Liver (tissue), 9 donors: ENCODE data around the gene DRG2. TPM values are rescaled to one million over a fixed set of nuclear protein-coding genes. Genes with fewer than 3 reads are reported as not detected.

Experiments used
- DNase-seq: peaks from one replicate; pipeline ENCODE4 v3.0.0-alpha.2; 2017; ENCODE audit warnings: low spot score
- H3K27ac ChIP-seq, 2 donors: one replicate each; pipeline ENCODE4 v1.7.0; 2013; ENCODE audit warnings: inconsistent platforms in 2 of 2, low read length in 2 of 2, control low read depth in 1 of 2, low read depth in 1 of 2, mild to moderate bottlenecking in 1 of 2
- H3K27me3 ChIP-seq, 4 donors: one replicate each; pipeline versions ENCODE4 v1.6.1 to v1.7.0; 2013; ENCODE audit warnings: low read length in 3 of 4, inconsistent platforms in 1 of 4, mild to moderate bottlenecking in 1 of 4, moderate library complexity in 1 of 4; ENCODE audit not compliant: control insufficient read depth in 4 of 4, insufficient read depth in 4 of 4
- H3K36me3 ChIP-seq, 4 donors: one replicate each; pipeline versions ENCODE4 v1.6.1 to v1.7.0; 2013; ENCODE audit warnings: low read length in 3 of 4, mild to moderate bottlenecking in 3 of 4, low read depth in 1 of 4, moderate library complexity in 1 of 4; ENCODE audit not compliant: control insufficient read depth in 4 of 4, insufficient read depth in 3 of 4
- H3K4me1 ChIP-seq, 4 donors: one replicate each; pipeline versions ENCODE4 v1.6.1 to v1.7.0; 2013; ENCODE audit warnings: low read length in 3 of 4, mild to moderate bottlenecking in 3 of 4, moderate library complexity in 1 of 4; ENCODE audit not compliant: control insufficient read depth in 4 of 4, insufficient read depth in 4 of 4
- H3K4me3 ChIP-seq, 3 donors: one replicate each; pipeline versions ENCODE4 v1.6.1 to v1.7.0; 2013; ENCODE audit warnings: low read length in 3 of 3, control low read depth in 1 of 3, low read depth in 1 of 3, mild to moderate bottlenecking in 1 of 3
- H3K9ac ChIP-seq, 2 donors: one replicate each; pipeline ENCODE4 v1.7.0; 2013; ENCODE audit warnings: low read length in 2 of 2, mild to moderate bottlenecking in 2 of 2, moderate library complexity in 2 of 2, control low read depth in 1 of 2, low read depth in 1 of 2
- H3K9me3 ChIP-seq, 4 donors: one replicate each; pipeline versions ENCODE4 v1.6.1 to v1.7.0; 2013; ENCODE audit warnings: low read length in 3 of 4; ENCODE audit not compliant: control insufficient read depth in 4 of 4
- EGR1 ChIP-seq, 2 donors: IDR thresholded peaks; 2 replicates each; pipeline ENCODE4 v1.6.1; 2016 to 2018; ENCODE audit warnings: antibody characterized with exemption in 2 of 2, low read depth in 2 of 2
- FOXA1 ChIP-seq: IDR thresholded peaks from 2 replicates; pipeline ENCODE4 v1.6.1; 2016; ENCODE audit warnings: antibody characterized with exemption
- FOXA2 ChIP-seq: IDR thresholded peaks from 2 replicates; pipeline ENCODE4 v1.6.1; 2016; ENCODE audit warnings: antibody characterized with exemption
- GABPA ChIP-seq, 2 donors: IDR thresholded peaks in 1 of 2; conservative IDR thresholded peaks in 1 of 2; 2 replicates each; pipeline ENCODE4 v1.6.1; 2016; ENCODE audit warnings: antibody characterized with exemption in 2 of 2, mild to moderate bottlenecking in 1 of 2, moderate library complexity in 1 of 2
- HNF4A ChIP-seq, 2 donors: conservative IDR thresholded peaks; 2 replicates each; pipeline ENCODE4 v1.6.1; 2016; ENCODE audit warnings: antibody characterized with exemption in 2 of 2, mild to moderate bottlenecking in 2 of 2
- HNF4G ChIP-seq: IDR thresholded peaks from 2 replicates; pipeline ENCODE4 v1.6.1; 2016; ENCODE audit warnings: antibody characterized with exemption
- JUND ChIP-seq, 2 donors: IDR thresholded peaks; 2 replicates each; pipeline ENCODE4 v1.6.1; 2016; ENCODE audit warnings: antibody characterized with exemption in 2 of 2
- NR2F2 ChIP-seq: IDR thresholded peaks from 2 replicates; pipeline ENCODE4 v1.6.1; 2016; ENCODE audit warnings: antibody characterized with exemption
- RAD21 ChIP-seq, 2 donors: IDR thresholded peaks; 2 replicates each; pipeline ENCODE4 v1.6.1; 2016; ENCODE audit warnings: antibody characterized with exemption in 2 of 2, mild to moderate bottlenecking in 2 of 2
- RXRA ChIP-seq, 2 donors: IDR thresholded peaks; 2 replicates each; pipeline ENCODE4 v1.6.1; 2017 to 2018; ENCODE audit warnings: antibody characterized with exemption in 2 of 2, mild to moderate bottlenecking in 1 of 2
- TAF1 ChIP-seq: conservative IDR thresholded peaks from 2 replicates; pipeline ENCODE4 v1.6.1; 2016; ENCODE audit warnings: antibody characterized with exemption, mild to moderate bottlenecking
- YY1 ChIP-seq: IDR thresholded peaks from 2 replicates; pipeline ENCODE4 v1.6.1; 2016; ENCODE audit warnings: antibody characterized with exemption, mild to moderate bottlenecking
- WGBS: extraction: QIAGEN DNeasy Blood & Tissue Kit; methylation state at CpG from one replicate; pipeline ENCODE4 v1.1.7; 2013; 5-methylcytosine and 5-hydroxymethylcytosine counted together
- polyA plus RNA-seq, 2 donors: library from polyadenylated mRNA; stranded (reverse) in 1 of 2; unstranded in 1 of 2; fragments of 200-250 nt in 1 of 2; fragments of >200 nt in 1 of 2; fragmentation: Nextera tagmentation in 1 of 2; extraction: Ambion mirVana in 1 of 2; gene quantifications; one replicate each; pipeline versions ENCODE4 v1.2.1 to v1.2.3, GENCODE V29; 2013 to 2015
- total RNA-seq, 2 donors: library from RNA; depleted of rRNA; stranded (reverse); fragments of >200 nt; gene quantifications; one replicate each; pipeline ENCODE4 v1.2.3, GENCODE V29; 2014
- TF ChIP-seq, protein P1 (sequence below): IDR thresholded peaks from 2 replicates; pipeline ENCODE4 v1.6.1; 2016; ENCODE audit warnings: antibody characterized with exemption, mild to moderate bottlenecking
- TF ChIP-seq, protein P2 (sequence below): IDR thresholded peaks from 2 replicates; pipeline ENCODE4 v1.6.1; 2016; ENCODE audit warnings: antibody characterized with exemption
- TF ChIP-seq, protein P3 (sequence below): IDR thresholded peaks from 2 replicates; pipeline ENCODE4 v1.6.1; 2016; ENCODE audit warnings: antibody characterized with exemption
- TF ChIP-seq, protein P4 (sequence below): IDR thresholded peaks from 2 replicates; pipeline ENCODE4 v1.6.1; 2016; ENCODE audit warnings: antibody characterized with exemption
- donor health status: healthy.
- donor health status: healthy.
- donor health status: healthy.
- donor health status: healthy.
- donor health status: healthy.

The DRG2 gene
- total and polyA plus RNA-seq, 4 donors = 10.9 to 24.9 (median 18.6) TPM

DNA sequence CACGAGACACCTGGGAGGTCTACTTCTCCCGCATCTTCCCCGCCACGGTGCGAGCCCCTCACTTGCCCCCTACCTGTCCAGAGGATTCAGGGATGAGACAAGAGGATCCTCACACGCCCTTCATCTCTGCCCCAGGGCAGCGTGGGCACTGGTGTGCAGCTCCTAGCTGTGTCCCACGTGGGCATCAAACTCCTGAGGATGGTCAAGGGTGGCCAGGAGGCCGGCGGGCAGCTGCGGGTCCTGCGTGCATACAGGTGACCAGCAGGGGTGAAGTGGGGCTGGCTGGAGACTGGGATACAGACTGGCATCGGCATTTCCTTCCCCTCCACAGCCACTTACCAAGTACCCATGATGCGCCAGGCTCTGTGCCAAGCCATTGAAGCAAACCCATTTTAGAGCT is 67.4 kb downstream of the DRG2 start:
- no peak overlapping the region for H3K4me3 ChIP-seq
- no peaks in the 10 kb centered on the region for H3K36me3 ChIP-seq
- H3K27ac ChIP-seq = no peak overlapping the region
- peaks cover 2 to 9% (median 3%) of the 10 kb centered on the region in 4 donors for H3K4me1 ChIP-seq
- no peak overlapping the region for H3K9ac ChIP-seq
- no peaks in the 10 kb centered on the region for H3K9me3 ChIP-seq
- no peak for TF ChIP-seq RAD21 (IDR thresholded peaks at IDR 0.05)
- no peak for TF ChIP-seq RXRA (IDR thresholded peaks at IDR 0.05)
- TF ChIP-seq HNF4A (conservative IDR thresholded peaks at IDR 0.05) = no peak
- TF ChIP-seq, protein P1, sequence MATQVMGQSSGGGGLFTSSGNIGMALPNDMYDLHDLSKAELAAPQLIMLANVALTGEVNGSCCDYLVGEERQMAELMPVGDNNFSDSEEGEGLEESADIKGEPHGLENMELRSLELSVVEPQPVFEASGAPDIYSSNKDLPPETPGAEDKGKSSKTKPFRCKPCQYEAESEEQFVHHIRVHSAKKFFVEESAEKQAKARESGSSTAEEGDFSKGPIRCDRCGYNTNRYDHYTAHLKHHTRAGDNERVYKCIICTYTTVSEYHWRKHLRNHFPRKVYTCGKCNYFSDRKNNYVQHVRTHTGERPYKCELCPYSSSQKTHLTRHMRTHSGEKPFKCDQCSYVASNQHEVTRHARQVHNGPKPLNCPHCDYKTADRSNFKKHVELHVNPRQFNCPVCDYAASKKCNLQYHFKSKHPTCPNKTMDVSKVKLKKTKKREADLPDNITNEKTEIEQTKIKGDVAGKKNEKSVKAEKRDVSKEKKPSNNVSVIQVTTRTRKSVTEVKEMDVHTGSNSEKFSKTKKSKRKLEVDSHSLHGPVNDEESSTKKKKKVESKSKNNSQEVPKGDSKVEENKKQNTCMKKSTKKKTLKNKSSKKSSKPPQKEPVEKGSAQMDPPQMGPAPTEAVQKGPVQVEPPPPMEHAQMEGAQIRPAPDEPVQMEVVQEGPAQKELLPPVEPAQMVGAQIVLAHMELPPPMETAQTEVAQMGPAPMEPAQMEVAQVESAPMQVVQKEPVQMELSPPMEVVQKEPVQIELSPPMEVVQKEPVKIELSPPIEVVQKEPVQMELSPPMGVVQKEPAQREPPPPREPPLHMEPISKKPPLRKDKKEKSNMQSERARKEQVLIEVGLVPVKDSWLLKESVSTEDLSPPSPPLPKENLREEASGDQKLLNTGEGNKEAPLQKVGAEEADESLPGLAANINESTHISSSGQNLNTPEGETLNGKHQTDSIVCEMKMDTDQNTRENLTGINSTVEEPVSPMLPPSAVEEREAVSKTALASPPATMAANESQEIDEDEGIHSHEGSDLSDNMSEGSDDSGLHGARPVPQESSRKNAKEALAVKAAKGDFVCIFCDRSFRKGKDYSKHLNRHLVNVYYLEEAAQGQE = no peak
- TF ChIP-seq YY1 = no peak
- TF ChIP-seq EGR1 (IDR thresholded peaks at IDR 0.05; ENCODE audit: low read depth in 2 of 2) = no peak
- TF ChIP-seq HNF4G = no peak
- TF ChIP-seq FOXA1 = no peak
- TF ChIP-seq NR2F2 = no peak
- TF ChIP-seq, protein P2, sequence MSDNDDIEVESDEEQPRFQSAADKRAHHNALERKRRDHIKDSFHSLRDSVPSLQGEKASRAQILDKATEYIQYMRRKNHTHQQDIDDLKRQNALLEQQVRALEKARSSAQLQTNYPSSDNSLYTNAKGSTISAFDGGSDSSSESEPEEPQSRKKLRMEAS = no peak
- H3K27me3 ChIP-seq = no peaks in the 10 kb centered on the region
- no peak for DNase-seq
- WGBS = 96% methylated on average over 14 of the region's 14 CpGs

DNA sequence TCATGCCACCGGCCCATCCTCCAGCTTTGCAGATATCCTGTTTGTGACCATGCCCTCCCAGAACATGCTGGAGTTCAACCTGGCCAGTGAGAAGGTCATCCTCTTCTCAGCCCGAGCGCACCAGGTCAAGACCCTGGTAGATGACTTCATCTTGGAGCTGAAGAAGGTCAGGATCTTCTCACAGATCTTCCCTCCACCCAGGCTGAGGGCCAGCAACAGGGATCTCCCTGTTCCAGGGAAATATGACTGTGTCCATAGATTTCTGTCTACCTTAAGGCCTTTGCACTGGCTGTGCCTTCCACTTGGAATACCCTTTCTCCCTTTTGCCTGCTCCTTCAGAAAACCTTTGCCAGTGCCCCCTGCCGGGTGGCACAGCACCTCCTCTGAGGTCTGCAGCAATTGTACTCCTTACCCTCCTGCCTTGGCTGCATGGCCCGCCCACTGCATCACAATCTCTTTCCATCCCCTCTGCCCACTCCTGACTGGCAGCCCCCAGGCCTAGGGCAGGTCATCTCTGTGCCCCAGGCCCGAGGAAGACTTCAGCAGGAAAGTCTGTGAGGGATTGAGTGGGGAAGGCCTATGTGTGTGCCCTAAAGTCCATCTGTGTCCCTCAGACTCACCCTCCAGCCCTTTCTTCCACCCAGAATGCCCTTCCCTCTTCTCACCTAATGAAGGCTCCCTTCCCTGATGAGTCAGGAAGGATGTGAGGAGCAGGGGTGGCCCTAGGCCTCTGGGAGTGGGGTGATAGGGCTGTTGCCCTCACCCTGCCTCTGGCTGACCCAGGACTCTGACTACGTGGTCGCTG is 68.6 kb downstream of the DRG2 start:
- H3K27ac ChIP-seq = no peak overlapping the region
- H3K27me3 ChIP-seq = no peaks in the 10 kb centered on the region
- no peak for TF ChIP-seq FOXA2
- no peak for TF ChIP-seq TAF1
- TF ChIP-seq, protein P3, sequence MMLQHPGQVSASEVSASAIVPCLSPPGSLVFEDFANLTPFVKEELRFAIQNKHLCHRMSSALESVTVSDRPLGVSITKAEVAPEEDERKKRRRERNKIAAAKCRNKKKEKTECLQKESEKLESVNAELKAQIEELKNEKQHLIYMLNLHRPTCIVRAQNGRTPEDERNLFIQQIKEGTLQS = no peak
- no peaks in the 10 kb centered on the region for H3K36me3 ChIP-seq
- H3K9me3 ChIP-seq = no peaks in the 10 kb centered on the region
- WGBS = 83% methylated on average over 8 of the region's 8 CpGs
- no peak overlapping the region for H3K9ac ChIP-seq
- peaks cover 2 to 9% (median 3%) of the 10 kb centered on the region in 4 donors for H3K4me1 ChIP-seq
- no peak overlapping the region for H3K4me3 ChIP-seq
- no peak for DNase-seq

DNA sequence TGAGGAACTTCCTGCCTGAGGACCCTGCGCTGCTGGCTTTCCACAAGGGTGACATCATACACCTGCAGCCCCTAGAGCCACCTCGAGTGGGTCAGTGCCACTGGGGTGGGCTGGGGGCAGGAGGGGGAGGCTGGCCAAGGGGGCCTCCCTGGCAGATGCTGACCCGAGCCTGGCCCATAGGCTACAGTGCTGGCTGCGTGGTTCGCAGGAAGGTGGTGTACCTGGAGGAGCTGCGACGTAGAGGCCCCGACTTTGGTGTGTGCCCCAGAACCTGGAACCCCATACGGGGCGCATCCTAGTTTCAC is 69.2 kb downstream of the DRG2 start:
- DNase-seq = no peak
- Histone ChIP-seq H3K9ac (no peak overlapping the region), H3K27ac (no peak overlapping the region), H3K4me1 (peaks cover 2 to 9% (median 3%) of the 10 kb centered on the region in 4 donors), H3K27me3 (no peaks in the 10 kb centered on the region), H3K4me3 (no peak overlapping the region), H3K36me3 (no peaks in the 10 kb centered on the region), H3K9me3 (no peaks in the 10 kb centered on the region)
- WGBS = 94% methylated on average over 10 of the region's 10 CpGs
- no peak for TF ChIP-seq FOXA1
- TF ChIP-seq JUND (IDR thresholded peaks at IDR 0.05) = no peak
- TF ChIP-seq, protein P4, sequence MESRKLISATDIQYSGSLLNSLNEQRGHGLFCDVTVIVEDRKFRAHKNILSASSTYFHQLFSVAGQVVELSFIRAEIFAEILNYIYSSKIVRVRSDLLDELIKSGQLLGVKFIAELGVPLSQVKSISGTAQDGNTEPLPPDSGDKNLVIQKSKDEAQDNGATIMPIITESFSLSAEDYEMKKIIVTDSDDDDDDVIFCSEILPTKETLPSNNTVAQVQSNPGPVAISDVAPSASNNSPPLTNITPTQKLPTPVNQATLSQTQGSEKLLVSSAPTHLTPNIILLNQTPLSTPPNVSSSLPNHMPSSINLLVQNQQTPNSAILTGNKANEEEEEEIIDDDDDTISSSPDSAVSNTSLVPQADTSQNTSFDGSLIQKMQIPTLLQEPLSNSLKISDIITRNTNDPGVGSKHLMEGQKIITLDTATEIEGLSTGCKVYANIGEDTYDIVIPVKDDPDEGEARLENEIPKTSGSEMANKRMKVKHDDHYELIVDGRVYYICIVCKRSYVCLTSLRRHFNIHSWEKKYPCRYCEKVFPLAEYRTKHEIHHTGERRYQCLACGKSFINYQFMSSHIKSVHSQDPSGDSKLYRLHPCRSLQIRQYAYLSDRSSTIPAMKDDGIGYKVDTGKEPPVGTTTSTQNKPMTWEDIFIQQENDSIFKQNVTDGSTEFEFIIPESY = no peak
- no peak for TF ChIP-seq HNF4A (conservative IDR thresholded peaks at IDR 0.05)
- TF ChIP-seq RXRA (IDR thresholded peaks at IDR 0.05) = no peak
- TF ChIP-seq, protein P1 = no peak
- no peak for TF ChIP-seq NR2F2
- no peak for TF ChIP-seq RAD21 (IDR thresholded peaks at IDR 0.05)
- TF ChIP-seq HNF4G = no peak
- no peak for TF ChIP-seq GABPA (IDR thresholded peaks at IDR 0.05 in 1 of 2, conservative IDR thresholded peaks at IDR 0.05 in 1 of 2)
